Mesenchymal stem cell (in vitro differentiated cells and primary cell): Measurements from ENCODE around the gene TXNDC11.

Experiments
- DNase-seq: peaks from one replicate; pipeline ENCODE4 v3.0.0-alpha.2; 2013
- H2AFZ ChIP-seq: one replicate; pipeline ENCODE4 v1.6.1; 2013; ENCODE audit warnings: low read depth, mild to moderate bottlenecking, control low read depth, inconsistent platforms, low read length, moderate library complexity
- H2AK5ac ChIP-seq: 2 replicates; pipeline ENCODE4 v1.6.1; 2013; ENCODE audit warnings: low read length, moderate library complexity, mild to moderate bottlenecking, inconsistent platforms; ENCODE audit not compliant: severe bottlenecking
- H2BK120ac ChIP-seq: one replicate; pipeline ENCODE4 v1.6.1; 2013; ENCODE audit warnings: low read depth, mild to moderate bottlenecking, inconsistent platforms, low read length, moderate library complexity
- H2BK12ac ChIP-seq, 2 experiments: one replicate each; pipeline ENCODE4 v1.6.1; 2013; ENCODE audit warnings: inconsistent platforms in 2 of 2, low read length in 2 of 2, mild to moderate bottlenecking in 2 of 2, moderate library complexity in 2 of 2, control low read depth in 1 of 2
- H2BK15ac ChIP-seq: one replicate; pipeline ENCODE4 v1.6.1; 2013; ENCODE audit warnings: mild to moderate bottlenecking, low read depth, inconsistent platforms; ENCODE audit not compliant: poor library complexity, severe bottlenecking
- H2BK5ac ChIP-seq: 2 replicates; pipeline ENCODE4 v1.6.1; 2013; ENCODE audit warnings: low read depth, mild to moderate bottlenecking, low read length, control low read depth, inconsistent platforms; ENCODE audit not compliant: poor library complexity, severe bottlenecking
- H3K14ac ChIP-seq, 2 experiments: one replicate each; pipeline ENCODE4 v1.6.1; 2013; ENCODE audit warnings: inconsistent platforms in 2 of 2, low read length in 2 of 2, control low read depth in 1 of 2, mild to moderate bottlenecking in 1 of 2, moderate library complexity in 1 of 2
- H3K18ac ChIP-seq, 2 experiments: one replicate each; pipeline ENCODE4 v1.6.1; 2013; ENCODE audit warnings: inconsistent platforms in 2 of 2, low read length in 2 of 2, control low read depth in 1 of 2, low read depth in 1 of 2, mild to moderate bottlenecking in 1 of 2
- H3K23ac ChIP-seq, 2 experiments: one replicate each; pipeline ENCODE4 v1.6.1; 2013; ENCODE audit warnings: inconsistent platforms in 2 of 2, low read length in 2 of 2, mild to moderate bottlenecking in 2 of 2, moderate library complexity in 2 of 2, control low read depth in 1 of 2
- H3K27ac ChIP-seq: 2 replicates; pipeline ENCODE4 v1.5.1; 2013; ENCODE audit warnings: mild to moderate bottlenecking, moderate library complexity, low read length, control low read depth, inconsistent platforms; ENCODE audit not compliant: poor library complexity, severe bottlenecking
- H3K27me3 ChIP-seq, 2 experiments: 2 replicates each; pipeline versions ENCODE4 v1.6.1 to v1.7.0; 2013; ENCODE audit warnings: low read length in 2 of 2, mild to moderate bottlenecking in 2 of 2, moderate library complexity in 2 of 2, control low read depth in 1 of 2, inconsistent platforms in 1 of 2; ENCODE audit not compliant: control insufficient read depth in 1 of 2, insufficient read depth in 1 of 2
- H3K36me3 ChIP-seq, 2 experiments: 2 replicates each; pipeline versions ENCODE4 v1.6.1 to v1.7.0; 2013; ENCODE audit warnings: low read length in 2 of 2, control low read depth in 1 of 2, inconsistent platforms in 1 of 2, low read depth in 1 of 2, mild to moderate bottlenecking in 1 of 2; ENCODE audit not compliant: insufficient read depth in 2 of 2, control insufficient read depth in 1 of 2
- H3K4ac ChIP-seq, 2 experiments: one replicate each; pipeline ENCODE4 v1.6.1; 2013; ENCODE audit warnings: inconsistent platforms in 2 of 2, low read length in 2 of 2, mild to moderate bottlenecking in 2 of 2, moderate library complexity in 2 of 2, control low read depth in 1 of 2, low read depth in 1 of 2
- H3K4me1 ChIP-seq: 2 replicates; pipeline ENCODE4 v1.6.1; 2013; ENCODE audit warnings: low read depth, low read length, control low read depth; ENCODE audit not compliant: control insufficient read depth, insufficient read depth
- H3K4me2 ChIP-seq: 2 replicates; pipeline ENCODE4 v1.6.1; 2013; ENCODE audit warnings: low read length, mild to moderate bottlenecking, inconsistent platforms; ENCODE audit not compliant: poor library complexity, severe bottlenecking
- H3K4me3 ChIP-seq, 2 experiments: 2 replicates each; pipeline versions ENCODE4 v1.5.1 to v1.7.0; 2013; ENCODE audit warnings: low read length in 2 of 2, mild to moderate bottlenecking in 2 of 2, control low read depth in 1 of 2, low read depth in 1 of 2; ENCODE audit not compliant: insufficient read depth in 1 of 2
- H3K79me1 ChIP-seq: replicated peaks from 2 replicates; pipeline ENCODE4 v1.6.1; 2013; ENCODE audit warnings: mild to moderate bottlenecking, control low read depth, low read length, inconsistent platforms; ENCODE audit not compliant: poor library complexity, severe bottlenecking
- H3K9ac ChIP-seq: 2 replicates; pipeline ENCODE4 v1.7.0; 2013; ENCODE audit warnings: mild to moderate bottlenecking, low read length, moderate library complexity
- H3K9me3 ChIP-seq: 2 replicates; pipeline ENCODE4 v1.7.0; 2013; ENCODE audit warnings: mild to moderate bottlenecking, low read length; ENCODE audit not compliant: control insufficient read depth
- H4K8ac ChIP-seq: one replicate; pipeline ENCODE4 v1.6.1; 2013; ENCODE audit warnings: inconsistent platforms, mild to moderate bottlenecking, low read length, moderate library complexity
- H4K91ac ChIP-seq: one replicate; pipeline ENCODE4 v1.6.1; 2013; ENCODE audit warnings: mild to moderate bottlenecking, low read length, inconsistent platforms
- WGBS: methylation state at CpG from one replicate; pipeline ENCODE4 v1.1.7; 2013; ENCODE audit warnings: mixed read lengths; 5-methylcytosine and 5-hydroxymethylcytosine counted together

TXNDC11 gene

DNA sequence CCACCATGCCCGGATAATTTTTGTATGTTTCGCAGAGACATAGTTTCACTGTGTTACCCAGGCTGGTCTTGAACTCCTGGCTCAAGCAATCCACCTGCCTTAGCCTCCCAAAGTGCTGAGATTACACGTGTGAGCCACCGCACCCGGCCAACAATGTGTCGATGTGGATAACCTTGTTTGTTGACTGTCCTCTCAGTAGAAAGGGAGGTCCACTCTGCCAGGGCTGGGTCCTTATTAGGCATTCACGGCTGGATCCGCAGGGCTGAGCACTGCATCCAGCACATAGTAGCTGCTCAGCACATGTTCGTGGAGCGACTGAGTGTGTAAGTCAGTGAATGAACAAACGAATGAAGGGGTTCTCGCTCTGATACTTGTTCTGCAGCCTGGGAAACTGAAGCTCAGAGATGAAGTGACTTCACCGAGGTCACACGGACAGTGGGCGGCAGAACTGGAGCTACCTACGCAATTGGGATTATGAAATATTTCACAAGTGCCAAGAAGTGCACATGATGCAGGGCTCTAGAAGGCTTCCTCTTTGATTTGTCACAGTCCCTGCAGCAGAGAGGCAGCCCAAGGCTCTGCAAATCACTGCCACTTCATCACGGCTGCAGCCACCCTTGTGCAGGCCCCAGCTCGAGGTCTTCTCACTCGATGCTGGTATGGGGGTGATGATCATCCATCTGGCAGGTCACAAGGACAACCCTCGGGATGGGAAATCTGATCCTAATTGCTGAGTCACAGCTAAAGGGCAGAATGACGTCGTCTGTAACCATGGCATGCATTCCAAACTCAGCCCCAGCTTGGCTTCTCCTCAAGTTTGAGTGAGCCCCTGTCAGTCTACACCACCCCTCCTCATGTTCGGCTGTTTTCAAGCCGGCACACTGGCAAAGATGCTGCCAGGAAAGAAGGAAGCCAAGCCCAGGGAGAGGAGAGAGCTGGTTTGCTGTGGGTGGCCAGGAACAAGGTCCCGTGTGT, 102.4 kb downstream of the TXNDC11 start:
- Histone ChIP-seq H2BK5ac (peak overlapping the region; percentile 53), H3K4me3 (no peak overlapping the region), H3K27me3 (peaks cover 0 to 5% of the 10 kb centered on the region in 2 experiments), H3K79me1 (no peaks in the 10 kb centered on the region), H3K4ac (peak overlapping the region; percentile 52 to 97), H3K27ac (peak overlapping the region; percentile 66), H3K4me2 (peak overlapping the region; percentile 1), H4K91ac (peak overlapping the region; percentile 95), H3K36me3 (no peaks in the 10 kb centered on the region), H2AFZ (no peak overlapping the region), H2BK15ac (peak overlapping the region; percentile 62), H3K23ac (no peak overlapping the region), H3K14ac (peak overlapping the region in 1 of 2 experiments; percentile 84), H4K8ac (peak overlapping the region; percentile 92), H3K4me1 (peaks cover 18% of the 10 kb centered on the region), H2BK120ac (peak overlapping the region; percentile 84), H2AK5ac (peak overlapping the region; percentile 61), H3K9ac (peak overlapping the region; percentile 86), H2BK12ac (peak overlapping the region; percentile 98 to 99), H3K18ac (peak overlapping the region; percentile 90 to 99), H3K9me3 (no peaks in the 10 kb centered on the region)
- WGBS, result 57% methylated on average over 22 of the region's 25 CpGs
- DNase-seq, result peak; percentile 100

DNA sequence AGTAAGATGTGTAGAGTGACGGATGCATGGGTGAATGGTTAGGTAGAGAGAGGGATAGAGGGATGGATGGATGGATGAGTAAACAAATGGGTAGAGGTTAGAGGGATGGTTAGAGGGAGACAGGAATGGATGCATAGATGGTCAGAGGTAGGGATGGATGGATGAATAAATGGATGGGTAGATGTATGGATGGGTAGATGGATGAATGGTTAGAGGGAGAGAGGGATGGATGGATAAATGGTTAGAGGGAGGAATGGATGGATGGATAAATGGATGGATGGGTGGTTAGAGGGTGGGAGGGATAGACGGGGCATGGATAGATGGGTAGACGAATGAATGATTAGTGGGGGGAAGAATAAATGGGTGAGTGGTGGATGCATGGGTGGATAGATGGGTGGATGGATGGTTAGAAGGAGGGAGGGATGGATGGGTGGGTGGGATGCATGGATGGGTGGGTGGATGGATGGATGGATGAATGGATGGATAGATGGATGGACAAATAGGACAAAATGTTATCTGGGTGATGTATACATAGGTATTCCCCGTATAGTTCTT, 103.6 kb downstream of the TXNDC11 start:
- Histone ChIP-seq H3K79me1 (no peaks in the 10 kb centered on the region), H4K91ac (no peak overlapping the region), H2BK15ac (no peak overlapping the region), H3K4me2 (no peak overlapping the region), H2AK5ac (no peak overlapping the region), H2BK12ac (peak overlapping the region in 1 of 2 experiments; percentile 80), H4K8ac (no peak overlapping the region), H3K27ac (no peak overlapping the region), H3K18ac (no peak overlapping the region), H3K23ac (no peak overlapping the region), H3K14ac (no peak overlapping the region), H3K4ac (no peak overlapping the region), H3K9me3 (no peaks in the 10 kb centered on the region), H3K4me1 (peaks cover 18% of the 10 kb centered on the region), H3K27me3 (peaks cover 0 to 5% of the 10 kb centered on the region in 2 experiments), H3K9ac (no peak overlapping the region), H3K4me3 (no peak overlapping the region), H2BK5ac (no peak overlapping the region), H3K36me3 (no peaks in the 10 kb centered on the region), H2AFZ (no peak overlapping the region), H2BK120ac (no peak overlapping the region)
- DNase-seq, result no peak
- WGBS, result 32% methylated on average over 3 of the region's 4 CpGs

DNA sequence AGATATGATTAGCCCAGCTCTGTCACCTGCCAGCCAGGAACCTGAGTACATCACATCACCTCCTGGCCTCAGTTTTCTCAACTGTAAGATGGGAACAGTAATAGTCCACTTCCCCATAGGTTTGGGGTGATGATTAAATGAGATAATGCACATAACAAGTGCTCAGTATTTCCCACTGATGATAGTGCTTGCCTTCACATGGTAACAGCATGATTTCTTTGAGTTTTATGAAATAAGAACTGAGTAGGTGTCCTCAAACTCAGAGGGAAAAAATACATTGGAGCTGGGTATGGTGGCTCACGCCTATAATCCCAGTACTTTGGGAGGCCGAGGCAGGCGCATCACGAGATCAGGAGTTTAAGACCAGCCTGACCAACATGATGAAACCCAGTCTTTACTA, 104.5 kb downstream of the TXNDC11 start:
- Histone ChIP-seq H3K4me2 (no peak overlapping the region), H3K23ac (no peak overlapping the region), H3K18ac (no peak overlapping the region), H3K14ac (no peak overlapping the region), H4K91ac (no peak overlapping the region), H3K27ac (no peak overlapping the region), H2BK15ac (no peak overlapping the region), H2BK120ac (no peak overlapping the region), H3K4ac (no peak overlapping the region), H3K36me3 (no peaks in the 10 kb centered on the region), H2AFZ (no peak overlapping the region), H3K4me1 (peaks cover 21% of the 10 kb centered on the region), H2BK5ac (no peak overlapping the region), H3K79me1 (no peaks in the 10 kb centered on the region), H3K9ac (no peak overlapping the region), H3K9me3 (no peaks in the 10 kb centered on the region), H2BK12ac (no peak overlapping the region), H3K27me3 (peaks cover 0 to 5% of the 10 kb centered on the region in 2 experiments), H2AK5ac (no peak overlapping the region), H4K8ac (no peak overlapping the region), H3K4me3 (no peak overlapping the region)
- DNase-seq, result no peak
- WGBS, result 100% methylated on average over 4 of the region's 4 CpGs

DNA sequence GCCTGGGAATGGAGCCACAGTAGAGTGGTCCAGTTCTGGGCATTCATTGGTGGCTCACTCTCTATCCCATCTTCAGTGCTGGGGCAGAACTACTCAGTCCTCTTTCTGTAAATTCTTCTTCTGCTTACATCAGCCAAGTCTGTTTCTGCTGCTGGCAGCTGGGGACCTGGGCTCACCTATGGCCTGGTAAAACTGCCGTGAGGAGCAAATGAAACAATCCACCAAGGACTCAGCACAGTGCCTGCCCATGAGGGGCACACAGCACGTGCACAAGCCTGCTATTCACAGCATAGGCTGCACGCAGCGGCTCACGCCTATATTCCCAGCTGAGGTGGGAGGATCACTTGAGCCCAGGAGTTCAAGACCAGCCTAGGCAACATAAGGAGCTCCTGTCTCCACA, 105.3 kb downstream of the TXNDC11 start:
- no peak overlapping the region for H4K8ac ChIP-seq
- no peaks in the 10 kb centered on the region for H3K36me3 ChIP-seq
- H3K79me1 ChIP-seq, result no peaks in the 10 kb centered on the region
- no peak overlapping the region for H2BK15ac ChIP-seq
- H2BK120ac ChIP-seq, result no peak overlapping the region
- no peak overlapping the region for H3K9ac ChIP-seq
- H3K4ac ChIP-seq, result no peak overlapping the region
- no peak overlapping the region for H2AFZ ChIP-seq
- peak overlapping the region; percentile 34 to 69 for H3K18ac ChIP-seq
- H3K9me3 ChIP-seq, result no peaks in the 10 kb centered on the region
- peak overlapping the region; percentile 76 for H4K91ac ChIP-seq
- peaks cover 29% of the 10 kb centered on the region for H3K4me1 ChIP-seq
- H3K27ac ChIP-seq, result no peak overlapping the region
- peak overlapping the region; percentile 33 to 46 for H2BK12ac ChIP-seq
- H3K27me3 ChIP-seq, result peaks cover 0 to 5% of the 10 kb centered on the region in 2 experiments
- peak overlapping the region; percentile 45 for H2AK5ac ChIP-seq
- H2BK5ac ChIP-seq, result no peak overlapping the region
- H3K14ac ChIP-seq, result peak overlapping the region in 1 of 2 experiments; percentile 68
- no peak overlapping the region for H3K4me2 ChIP-seq
- H3K4me3 ChIP-seq, result no peak overlapping the region
- DNase-seq, result no peak
- no peak overlapping the region for H3K23ac ChIP-seq
- WGBS, result 88% methylated on average over 5 of the region's 5 CpGs
